Fibroblast of pulmonary artery (primary cell): ENCODE results near the gene KCP.

Source experiments
- DNase-seq: peaks from one replicate; pipeline ENCODE4 v3.0.0-alpha.2; 2010; ENCODE audit warnings: low read depth
- H3K4me3 ChIP-seq: replicated peaks from 2 replicates; pipeline ENCODE4 v1.5.1; 2011; ENCODE audit warnings: low read depth, mild to moderate bottlenecking, control low read depth, low read length, moderate library complexity
- TF ChIP-seq, protein P1 (sequence below): IDR thresholded peaks from 2 replicates; pipeline ENCODE4 v1.5.1; 2011; ENCODE audit warnings: mild to moderate bottlenecking, control low read depth, low read length, inconsistent platforms; ENCODE audit errors: missing control alignments

The KCP gene

DNA sequence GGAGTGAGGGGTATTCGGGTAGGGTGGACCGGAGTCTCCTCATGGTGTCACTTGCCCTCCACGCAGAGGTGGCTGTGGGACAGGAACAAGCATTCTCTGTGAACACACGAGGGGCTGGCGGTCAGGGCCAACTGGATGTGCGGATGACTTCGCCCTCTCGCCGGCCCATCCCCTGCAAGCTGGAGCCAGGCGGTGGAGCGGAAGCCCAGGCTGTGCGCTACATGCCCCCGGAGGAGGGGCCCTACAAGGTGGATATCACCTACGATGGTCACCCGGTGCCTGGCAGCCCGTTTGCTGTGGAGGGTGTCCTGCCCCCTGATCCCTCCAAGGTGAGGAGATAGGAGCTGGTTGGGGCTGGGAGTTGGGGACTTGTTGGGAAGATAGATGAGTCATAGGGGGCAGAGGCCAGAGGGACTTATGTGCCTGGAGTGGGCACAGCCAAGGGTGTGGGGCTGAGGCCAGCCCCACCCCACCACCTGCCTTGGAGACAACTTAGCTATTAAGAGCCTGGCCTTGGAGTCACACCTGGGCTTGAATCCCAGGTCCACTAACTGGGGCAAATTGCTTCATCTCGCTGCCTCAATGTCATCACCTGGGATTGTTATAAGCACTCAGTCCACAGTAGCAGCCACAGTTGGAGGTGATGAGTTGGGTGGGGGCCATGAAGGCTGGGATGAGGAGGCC, 66.4 kb downstream of the KCP start:
- TF ChIP-seq, protein P1, sequence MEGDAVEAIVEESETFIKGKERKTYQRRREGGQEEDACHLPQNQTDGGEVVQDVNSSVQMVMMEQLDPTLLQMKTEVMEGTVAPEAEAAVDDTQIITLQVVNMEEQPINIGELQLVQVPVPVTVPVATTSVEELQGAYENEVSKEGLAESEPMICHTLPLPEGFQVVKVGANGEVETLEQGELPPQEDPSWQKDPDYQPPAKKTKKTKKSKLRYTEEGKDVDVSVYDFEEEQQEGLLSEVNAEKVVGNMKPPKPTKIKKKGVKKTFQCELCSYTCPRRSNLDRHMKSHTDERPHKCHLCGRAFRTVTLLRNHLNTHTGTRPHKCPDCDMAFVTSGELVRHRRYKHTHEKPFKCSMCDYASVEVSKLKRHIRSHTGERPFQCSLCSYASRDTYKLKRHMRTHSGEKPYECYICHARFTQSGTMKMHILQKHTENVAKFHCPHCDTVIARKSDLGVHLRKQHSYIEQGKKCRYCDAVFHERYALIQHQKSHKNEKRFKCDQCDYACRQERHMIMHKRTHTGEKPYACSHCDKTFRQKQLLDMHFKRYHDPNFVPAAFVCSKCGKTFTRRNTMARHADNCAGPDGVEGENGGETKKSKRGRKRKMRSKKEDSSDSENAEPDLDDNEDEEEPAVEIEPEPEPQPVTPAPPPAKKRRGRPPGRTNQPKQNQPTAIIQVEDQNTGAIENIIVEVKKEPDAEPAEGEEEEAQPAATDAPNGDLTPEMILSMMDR, result no peak
- no peak overlapping the region for H3K4me3 ChIP-seq
- no peak for DNase-seq

DNA sequence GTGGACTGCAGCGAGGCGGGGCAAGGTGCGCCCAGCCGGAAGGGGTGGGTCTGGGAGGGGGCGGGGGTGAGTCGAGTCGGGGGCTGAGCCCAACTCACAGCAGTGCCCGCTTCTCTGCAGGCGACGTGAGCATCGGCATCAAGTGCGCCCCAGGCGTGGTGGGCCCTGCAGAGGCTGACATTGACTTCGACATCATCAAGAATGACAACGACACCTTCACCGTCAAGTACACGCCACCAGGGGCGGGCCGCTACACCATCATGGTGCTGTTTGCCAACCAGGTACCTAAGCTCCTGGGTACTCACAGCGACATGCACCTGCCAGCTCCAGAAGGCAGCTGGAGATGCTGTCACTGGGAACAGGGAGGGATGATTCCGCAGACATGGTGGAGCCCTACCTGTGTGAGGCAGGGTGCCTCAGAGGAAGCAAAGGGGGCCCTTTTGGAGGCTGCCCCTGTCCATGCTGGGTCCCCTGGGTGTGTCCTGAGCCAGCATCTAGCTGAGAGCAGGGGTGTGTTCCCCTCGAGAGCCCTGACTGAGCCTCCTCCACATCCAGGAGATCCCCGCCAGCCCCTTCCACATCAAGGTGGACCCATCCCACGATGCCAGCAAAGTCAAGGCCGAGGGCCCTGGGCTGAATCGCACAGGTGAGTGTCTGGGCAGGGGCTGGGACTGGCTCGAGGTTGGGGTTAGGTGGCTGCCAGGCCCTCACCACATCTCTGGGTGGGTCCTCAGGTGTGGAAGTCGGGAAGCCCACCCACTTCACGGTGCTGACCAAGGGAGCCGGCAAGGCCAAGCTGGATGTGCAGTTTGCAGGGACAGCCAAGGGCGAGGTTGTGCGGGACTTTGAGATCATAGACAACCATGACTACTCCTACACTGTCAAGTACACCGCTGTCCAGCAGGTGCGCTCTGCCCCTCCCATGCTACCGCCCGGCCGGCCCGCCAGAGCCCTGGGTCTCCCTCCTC, 67.6 kb downstream of the KCP start:
- TF ChIP-seq, protein P1, result no peak
- no peak overlapping the region for H3K4me3 ChIP-seq
- no peak for DNase-seq

DNA sequence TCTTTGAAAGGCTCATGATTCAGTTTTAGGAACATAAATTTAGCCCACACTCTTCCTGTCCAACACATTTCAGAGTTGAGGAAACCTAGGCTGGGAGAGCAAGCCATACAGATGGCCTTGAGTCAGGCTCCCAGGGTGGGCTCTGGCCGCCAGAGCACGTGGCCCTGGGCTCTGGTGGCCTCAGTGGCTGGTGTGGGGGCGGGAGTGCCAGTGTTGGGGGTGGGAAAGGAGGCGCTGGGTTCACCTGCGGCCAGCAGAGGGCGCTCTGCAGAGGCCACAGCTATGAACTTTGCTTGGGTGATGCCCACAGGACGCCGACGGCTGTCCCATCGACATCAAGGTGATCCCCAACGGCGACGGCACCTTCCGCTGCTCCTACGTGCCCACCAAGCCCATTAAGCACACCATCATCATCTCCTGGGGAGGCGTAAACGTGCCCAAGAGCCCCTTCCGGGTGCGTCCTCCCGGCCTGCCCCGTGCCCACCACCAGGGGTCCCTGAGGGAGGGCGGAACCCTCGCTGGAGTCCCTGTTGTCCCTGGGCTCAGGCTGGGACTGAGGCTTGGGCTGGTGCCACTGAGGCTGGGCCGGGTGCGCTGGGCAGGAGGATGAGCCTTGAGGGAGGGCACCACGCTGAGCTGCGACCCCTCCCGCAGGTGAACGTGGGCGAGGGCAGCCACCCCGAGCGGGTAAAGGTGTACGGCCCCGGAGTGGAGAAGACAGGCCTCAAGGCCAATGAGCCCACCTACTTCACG, 68.4 kb downstream of the KCP start:
- H3K4me3 ChIP-seq, result no peak overlapping the region
- TF ChIP-seq, protein P1, result peak; percentile 58
- peak; percentile 39 for DNase-seq

DNA sequence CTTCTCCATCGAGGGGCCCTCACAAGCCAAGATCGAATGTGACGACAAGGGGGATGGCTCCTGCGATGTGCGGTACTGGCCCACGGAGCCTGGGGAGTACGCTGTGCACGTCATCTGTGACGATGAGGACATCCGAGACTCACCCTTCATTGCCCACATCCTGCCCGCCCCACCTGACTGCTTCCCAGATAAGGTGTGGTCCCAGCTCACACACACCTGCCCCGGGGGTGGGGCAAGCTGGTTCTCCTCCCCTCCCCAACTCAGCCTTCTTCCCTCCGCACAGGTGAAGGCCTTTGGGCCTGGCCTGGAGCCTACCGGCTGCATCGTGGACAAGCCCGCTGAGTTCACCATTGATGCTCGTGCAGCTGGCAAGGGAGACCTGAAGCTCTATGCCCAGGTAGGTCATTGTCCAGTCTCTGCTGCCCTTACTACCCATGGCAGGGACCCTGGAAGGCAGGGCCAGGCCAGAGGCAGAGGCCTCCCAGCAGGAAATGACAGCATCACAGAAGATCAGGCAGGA, 69.3 kb downstream of the KCP start:
- H3K4me3 ChIP-seq, result no peak overlapping the region
- no peak for DNase-seq
- TF ChIP-seq, protein P1, result no peak

DNA sequence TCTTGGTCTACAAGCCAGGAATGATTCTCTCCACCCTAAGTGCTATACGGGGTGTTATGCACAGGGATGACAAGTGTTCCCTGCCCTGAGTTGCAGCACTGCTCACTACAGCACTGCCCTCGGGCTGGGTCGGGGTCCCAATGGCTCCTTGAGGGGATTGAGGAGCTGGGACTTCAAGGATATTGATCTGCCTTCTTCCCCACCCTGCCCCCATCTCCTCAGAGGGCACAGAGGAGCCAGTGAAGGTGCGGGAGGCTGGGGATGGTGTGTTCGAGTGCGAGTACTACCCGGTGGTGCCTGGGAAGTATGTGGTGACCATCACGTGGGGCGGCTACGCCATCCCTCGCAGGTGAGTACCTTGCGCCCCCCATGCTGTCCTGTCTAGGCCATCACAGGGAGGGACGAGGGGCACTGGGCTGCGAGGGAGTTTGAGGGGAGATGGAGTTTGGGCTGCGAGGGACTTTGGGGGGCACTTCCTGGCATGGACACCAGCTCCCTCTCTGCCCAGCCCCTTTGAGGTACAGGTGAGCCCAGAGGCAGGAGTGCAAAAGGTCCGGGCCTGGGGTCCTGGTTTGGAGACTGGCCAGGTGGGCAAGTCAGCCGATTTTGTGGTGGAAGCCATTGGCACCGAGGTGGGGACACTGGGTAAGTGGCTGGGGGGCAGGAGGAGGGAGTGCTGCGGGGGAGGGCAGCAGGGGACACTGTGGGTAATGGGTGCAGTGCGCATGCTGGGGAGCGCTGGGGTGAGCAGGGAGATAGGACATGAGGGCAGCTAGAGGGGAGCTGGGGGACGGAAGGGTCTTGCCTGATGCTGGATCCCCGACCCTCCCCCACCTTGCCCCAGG, 70.0 kb downstream of the KCP start:
- TF ChIP-seq, protein P1, result no peak
- H3K4me3 ChIP-seq, result no peak overlapping the region
- no peak for DNase-seq

DNA sequence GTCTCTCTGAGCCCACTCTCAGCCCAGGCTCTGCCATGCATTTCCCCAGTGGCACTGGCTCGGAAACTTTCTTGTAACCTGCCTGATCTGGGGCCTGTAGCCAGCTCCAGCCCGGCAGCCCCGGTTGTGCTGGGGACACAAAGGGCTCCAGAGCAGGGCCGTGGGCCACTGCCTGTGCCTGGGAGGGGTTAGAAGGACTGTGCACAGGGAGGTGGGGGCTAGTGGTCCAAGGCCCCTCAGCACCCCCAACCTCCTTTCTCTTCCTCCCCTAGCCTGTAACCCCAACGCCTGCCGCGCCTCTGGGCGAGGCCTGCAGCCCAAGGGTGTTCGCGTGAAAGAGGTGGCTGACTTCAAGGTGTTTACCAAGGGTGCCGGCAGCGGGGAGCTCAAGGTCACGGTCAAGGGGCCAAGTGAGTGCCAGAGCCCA, 70.7 kb downstream of the KCP start:
- no peak for DNase-seq
- TF ChIP-seq, protein P1, result no peak
- no peak overlapping the region for H3K4me3 ChIP-seq
